Renal cortical epithelial cell (primary cell): Measurements from ENCODE around the gene MBLAC1. TPM values are rescaled to one million over a fixed set of nuclear protein-coding genes. Genes with fewer than 3 reads are reported as not detected.
A peak's percentile ranks its signal among the peaks of the same experiment; 100 is the strongest.

Experiments
- DNase-seq: peaks from one replicate; pipeline ENCODE4 v3.0.0-alpha.2; 2011; ENCODE audit warnings: low read depth
- total RNA-seq: library from RNA; depleted of rRNA; stranded (reverse); fragments of >200 nt; gene quantifications from 2 replicates; pipeline ENCODE4 v1.2.3, GENCODE V29; 2014

Gene MBLAC1
- total RNA-seq, 1 donor from 2014 or later, result 2.0 TPM

- DNase-seq, result no peak
These were observed 44.4 kb downstream of the MBLAC1 start for GRCh38 chr7:100171087-100171681.

- DNase-seq, result no peak
These were observed 45.1 kb downstream of the MBLAC1 start for GRCh38 chr7:100171840-100172239.

- DNase-seq, result no peak
These were observed 47.2 kb downstream of the MBLAC1 start for GRCh38 chr7:100173806-100174495.

GRCh38 chr7:100174582-100174981 lies 47.8 kb downstream of the MBLAC1 start:
- DNase-seq, result no peak

- DNase-seq, result no peak
These were observed 48.6 kb downstream of the MBLAC1 start for GRCh38 chr7:100175296-100175935.

- no peak for DNase-seq
These were observed 49.6 kb downstream of the MBLAC1 start for GRCh38 chr7:100176096-100177044.

- DNase-seq, result peak; percentile 84
These were observed 50.6 kb downstream of the MBLAC1 start, which contains the start of the genes GPC2 and STAG3 for GRCh38 chr7:100177045-100178001. GPC2 (minus strand) TSS chr7:100177381; CDS start chr7:100177199, 182 bp downstream. STAG3 (plus strand) TSS chr7:100177918; CDS start chr7:100180557, 2,639 bp downstream.

Other genes with a start within 250 kb of the MBLAC1 start
- gene OR2AE1, start 249.9 kb upstream of the MBLAC1 start, total RNA-seq, result 0.15 TPM in 1 of 2 replicates, not detected in the other
- gene TRIM4, start 207.4 kb upstream of the MBLAC1 start, total RNA-seq, result 21.2 and 35.4 TPM in 2 replicates
- gene GJC3, start 197.3 kb upstream of the MBLAC1 start, total RNA-seq, result not detected in 2 replicates
- gene AZGP1, start 150.9 kb upstream of the MBLAC1 start, total RNA-seq, result not detected in 2 replicates
- 33.9 and 70.8 TPM in 2 replicates for gene ZKSCAN1, start 111.4 kb upstream of the MBLAC1 start, total RNA-seq
- gene ZSCAN21, start 77.2 kb upstream of the MBLAC1 start, total RNA-seq, result 5.0 and 13.6 TPM in 2 replicates
- 35.4 and 37.0 TPM in 2 replicates for gene ZNF3, start 45.2 kb upstream of the MBLAC1 start, total RNA-seq
- gene COPS6, start 38.0 kb upstream of the MBLAC1 start, total RNA-seq, result 36.6 and 72.5 TPM in 2 replicates
- gene MCM7, start 25.6 kb upstream of the MBLAC1 start, total RNA-seq, result 40.1 and 73.1 TPM in 2 replicates
- gene AP4M1, start 25.3 kb upstream of the MBLAC1 start, total RNA-seq, result 30.0 and 39.1 TPM in 2 replicates
- 32.6 and 100 TPM in 2 replicates for gene TAF6, start 7.6 kb upstream of the MBLAC1 start, total RNA-seq
- gene CNPY4, start 7.3 kb upstream of the MBLAC1 start, total RNA-seq, result 25.6 and 27.4 TPM in 2 replicates
- 58.4 and 86.1 TPM in 2 replicates for gene LAMTOR4, start 22.0 kb downstream of the MBLAC1 start, total RNA-seq
- 4.0 and 4.6 TPM in 2 replicates for gene TRAPPC14, start 31.8 kb downstream of the MBLAC1 start, total RNA-seq
- gene GAL3ST4, start 41.6 kb downstream of the MBLAC1 start, total RNA-seq, result 0.75 TPM in 1 of 2 replicates, not detected in the other
- 1.6 and 2.3 TPM in 2 replicates for gene GPC2, start 50.4 kb downstream of the MBLAC1 start, total RNA-seq
- gene STAG3, start 51.0 kb downstream of the MBLAC1 start, total RNA-seq, result not detected in 2 replicates
- gene PVRIG, start 93.0 kb downstream of the MBLAC1 start, total RNA-seq, result not detected in 2 replicates
- gene SPDYE3, start 180.7 kb downstream of the MBLAC1 start, total RNA-seq, result 0.05 TPM in 1 of 2 replicates, not detected in the other
- gene PILRB, start 231.2 kb downstream of the MBLAC1 start, total RNA-seq, result 7.1 and 17.6 TPM in 2 replicates
- gene PILRA, start 246.5 kb downstream of the MBLAC1 start, total RNA-seq, result 0.35 and 2.0 TPM in 2 replicates